ENCODE data around the gene SLC16A6.

GRCh38 chr17:68302066-68302564 lies 11.2 kb upstream of the SLC16A6 start:
- TF ChIP-seq CTCF (IDR thresholded peaks at IDR 0.05) (no peak), POLR2A (IDR thresholded peaks at IDR 0.05) (no peak)
